Fibroblast of the aortic adventitia (primary cell): ENCODE data around the gene NINL. TPM values are rescaled to one million over a fixed set of nuclear protein-coding genes. Genes with fewer than 3 reads are reported as not detected.

Experiments used
- DNase-seq: peaks from one replicate; pipeline ENCODE4 v3.0.0-alpha.2; 2010; ENCODE audit warnings: low read depth
- H3K4me3 ChIP-seq: 2 replicates; pipeline ENCODE4 v1.5.1; 2011; ENCODE audit warnings: low read depth, mild to moderate bottlenecking, control low read depth, low read length, moderate library complexity
- total RNA-seq: library from RNA; depleted of rRNA; stranded (reverse); fragments of >200 nt; gene quantifications from 2 replicates; pipeline ENCODE4 v1.2.3, GENCODE V29; 2012; ENCODE audit warnings: low replicate concordance
- TF ChIP-seq, protein P1 (sequence below): IDR thresholded peaks from 2 replicates; pipeline ENCODE4 v1.5.1; 2011; ENCODE audit warnings: mild to moderate bottlenecking, low read length, control low read depth, inconsistent platforms; ENCODE audit not compliant: insufficient read depth

NINL gene
- total RNA-seq, 1 donor, result 6.5 TPM

DNA sequence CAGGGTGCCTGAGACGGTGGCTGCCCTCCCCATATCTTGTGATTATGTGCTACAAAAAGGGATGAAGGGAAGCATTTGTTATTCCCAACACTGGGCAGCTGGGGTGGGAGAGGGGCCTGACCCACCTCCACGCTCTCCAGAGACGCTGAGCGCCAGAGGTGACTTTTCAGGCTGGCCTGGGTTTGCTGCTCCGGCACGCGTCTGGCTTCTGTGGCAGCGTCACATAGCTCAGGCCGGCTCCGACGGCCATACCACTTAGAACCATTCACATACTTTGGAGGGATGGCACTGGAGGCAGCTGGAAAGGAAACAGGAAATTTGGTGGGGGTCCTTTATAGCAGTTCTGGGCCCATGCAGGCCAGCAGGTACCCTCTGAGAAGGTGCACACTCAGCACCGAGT, 72.6 kb downstream of the NINL start:
- H3K4me3 ChIP-seq, result no peak overlapping the region
- DNase-seq, result no peak
- TF ChIP-seq, protein P1, sequence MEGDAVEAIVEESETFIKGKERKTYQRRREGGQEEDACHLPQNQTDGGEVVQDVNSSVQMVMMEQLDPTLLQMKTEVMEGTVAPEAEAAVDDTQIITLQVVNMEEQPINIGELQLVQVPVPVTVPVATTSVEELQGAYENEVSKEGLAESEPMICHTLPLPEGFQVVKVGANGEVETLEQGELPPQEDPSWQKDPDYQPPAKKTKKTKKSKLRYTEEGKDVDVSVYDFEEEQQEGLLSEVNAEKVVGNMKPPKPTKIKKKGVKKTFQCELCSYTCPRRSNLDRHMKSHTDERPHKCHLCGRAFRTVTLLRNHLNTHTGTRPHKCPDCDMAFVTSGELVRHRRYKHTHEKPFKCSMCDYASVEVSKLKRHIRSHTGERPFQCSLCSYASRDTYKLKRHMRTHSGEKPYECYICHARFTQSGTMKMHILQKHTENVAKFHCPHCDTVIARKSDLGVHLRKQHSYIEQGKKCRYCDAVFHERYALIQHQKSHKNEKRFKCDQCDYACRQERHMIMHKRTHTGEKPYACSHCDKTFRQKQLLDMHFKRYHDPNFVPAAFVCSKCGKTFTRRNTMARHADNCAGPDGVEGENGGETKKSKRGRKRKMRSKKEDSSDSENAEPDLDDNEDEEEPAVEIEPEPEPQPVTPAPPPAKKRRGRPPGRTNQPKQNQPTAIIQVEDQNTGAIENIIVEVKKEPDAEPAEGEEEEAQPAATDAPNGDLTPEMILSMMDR, result no peak

DNA sequence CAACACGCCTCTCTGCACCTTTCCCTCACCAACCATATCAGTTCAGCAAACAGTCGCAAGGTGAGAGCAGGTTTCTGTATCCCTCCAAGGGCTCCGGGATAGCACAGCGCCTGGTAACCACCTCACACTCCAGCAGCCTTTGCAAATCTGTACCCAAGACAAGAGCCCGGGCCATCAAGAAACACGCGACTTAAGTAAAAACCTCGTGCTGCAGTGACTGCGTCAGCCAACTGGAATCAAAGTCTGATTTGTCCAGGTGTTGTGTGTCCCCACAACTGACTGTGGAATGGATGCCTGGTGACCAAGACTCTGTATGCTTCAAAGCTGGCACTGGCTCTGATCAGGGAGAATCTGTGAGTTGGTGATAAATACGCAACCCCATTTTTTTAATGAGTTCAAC, 74.1 kb downstream of the NINL start:
- no peak overlapping the region for H3K4me3 ChIP-seq
- TF ChIP-seq, protein P1, result no peak
- no peak for DNase-seq

DNA sequence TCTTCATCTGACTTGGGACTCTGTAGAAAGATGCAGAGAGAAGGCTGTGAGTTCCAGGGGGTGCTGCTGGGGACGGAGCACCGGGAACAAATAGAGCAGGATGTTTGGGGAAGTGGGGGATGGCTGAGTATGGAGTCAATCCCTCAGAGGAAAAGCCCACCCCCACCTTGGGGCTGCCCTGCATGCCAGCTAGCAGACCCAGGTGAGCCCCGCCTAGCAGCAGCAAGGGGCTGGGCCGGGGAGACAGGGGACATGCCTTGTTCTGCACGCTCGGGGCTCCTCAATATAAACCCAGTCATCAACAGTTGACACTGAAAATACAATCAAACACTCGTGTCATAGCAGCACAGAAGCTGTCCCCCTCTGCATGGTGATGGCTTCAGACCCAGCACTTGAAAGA, 74.6 kb downstream of the NINL start:
- DNase-seq, result no peak
- no peak overlapping the region for H3K4me3 ChIP-seq
- TF ChIP-seq, protein P1, result no peak

DNA sequence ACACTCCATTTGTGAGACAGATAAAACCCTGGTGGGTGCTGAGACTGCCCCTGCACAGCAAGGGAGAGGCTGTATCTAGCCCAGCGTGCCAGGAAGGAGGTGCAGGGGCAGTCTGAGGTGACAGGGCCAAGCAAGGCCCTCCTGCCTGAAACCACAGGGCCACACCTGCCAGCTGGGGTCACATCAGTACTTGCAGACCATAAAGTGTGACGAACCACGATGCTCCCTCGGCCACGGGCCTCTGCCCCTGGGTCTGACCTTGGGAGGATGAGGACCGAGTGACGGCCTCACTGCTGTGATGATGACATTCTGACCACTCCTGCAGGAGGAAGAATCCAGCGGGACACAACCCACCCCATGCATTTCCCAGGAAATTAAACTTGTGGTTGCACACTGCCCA, 75.1 kb downstream of the NINL start:
- no peak overlapping the region for H3K4me3 ChIP-seq
- TF ChIP-seq, protein P1, result no peak
- DNase-seq, result no peak

DNA sequence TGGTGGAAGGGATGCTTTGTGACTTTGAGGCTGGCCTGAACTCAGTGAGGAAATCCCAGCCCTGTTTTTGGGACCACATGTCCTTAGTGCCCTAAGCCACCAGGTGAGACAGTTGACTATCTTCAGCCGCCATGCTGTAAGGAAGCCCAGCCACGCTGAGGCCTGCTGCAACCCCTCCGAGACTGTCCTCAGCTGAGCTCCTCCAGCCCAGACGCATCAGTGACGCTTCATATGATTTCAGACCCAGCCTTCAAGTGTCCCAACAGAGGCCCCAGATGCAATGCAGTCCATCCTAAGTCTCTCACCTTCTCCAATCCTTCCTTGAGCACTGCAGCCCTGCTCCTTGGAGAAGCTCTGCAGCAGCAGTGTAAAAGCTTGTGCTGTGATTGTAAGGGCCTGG, 76.2 kb downstream of the NINL start:
- TF ChIP-seq, protein P1, result no peak

DNA sequence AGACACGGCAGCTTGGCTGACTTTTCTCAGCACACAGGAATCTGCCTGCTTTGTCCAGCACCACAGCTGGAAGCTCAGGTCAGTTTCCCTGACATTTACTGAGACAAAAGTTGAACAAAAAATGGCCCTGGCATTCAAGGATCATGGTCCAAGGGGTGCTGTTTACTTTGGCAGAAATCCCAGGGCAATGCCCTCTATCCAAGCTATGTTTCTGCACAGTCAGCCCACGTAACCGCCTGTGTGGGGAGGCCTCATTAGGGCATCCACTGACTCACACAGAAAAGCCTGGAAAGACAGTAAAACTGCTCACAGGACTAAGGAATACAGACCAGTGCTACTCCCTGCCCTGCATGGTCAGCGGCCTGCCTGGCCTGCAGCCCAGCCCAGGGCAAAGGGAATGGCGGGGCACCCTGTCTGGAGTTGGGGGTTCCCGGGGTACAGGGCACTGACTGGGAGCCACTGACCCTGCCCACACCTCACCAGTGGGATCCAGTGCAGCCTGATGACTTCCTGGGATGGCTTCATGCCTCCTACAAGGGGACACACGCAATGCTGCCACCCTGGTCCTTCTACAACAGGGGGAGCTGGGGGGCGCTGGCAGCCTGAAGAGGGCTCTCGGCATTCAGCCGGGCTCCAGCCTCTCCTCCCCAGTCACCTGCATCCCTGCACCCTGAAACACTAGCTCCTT, 77.1 kb downstream of the NINL start:
- TF ChIP-seq, protein P1, result no peak
- peak; percentile 80 for DNase-seq
- no peak overlapping the region for H3K4me3 ChIP-seq

More for the DNA sequence above, 76.2 kb downstream of the NINL start:
- no peak overlapping the region for H3K4me3 ChIP-seq
- no peak for DNase-seq
